HCT116 (cell line): Measurements from ENCODE around the gene RPL29.

Source experiments
- EZH2phosphoT487 ChIP-seq: fragments of 200-600 bp; IDR thresholded peaks from 2 replicates; pipeline ENCODE4 v1.6.1; 2018; ENCODE audit warnings: antibody characterized with exemption, borderline replicate concordance
- ZFX ChIP-seq: fragments of 450-650 bp; IDR thresholded peaks from 2 replicates; pipeline ENCODE4 v1.6.1; 2017

DNA sequence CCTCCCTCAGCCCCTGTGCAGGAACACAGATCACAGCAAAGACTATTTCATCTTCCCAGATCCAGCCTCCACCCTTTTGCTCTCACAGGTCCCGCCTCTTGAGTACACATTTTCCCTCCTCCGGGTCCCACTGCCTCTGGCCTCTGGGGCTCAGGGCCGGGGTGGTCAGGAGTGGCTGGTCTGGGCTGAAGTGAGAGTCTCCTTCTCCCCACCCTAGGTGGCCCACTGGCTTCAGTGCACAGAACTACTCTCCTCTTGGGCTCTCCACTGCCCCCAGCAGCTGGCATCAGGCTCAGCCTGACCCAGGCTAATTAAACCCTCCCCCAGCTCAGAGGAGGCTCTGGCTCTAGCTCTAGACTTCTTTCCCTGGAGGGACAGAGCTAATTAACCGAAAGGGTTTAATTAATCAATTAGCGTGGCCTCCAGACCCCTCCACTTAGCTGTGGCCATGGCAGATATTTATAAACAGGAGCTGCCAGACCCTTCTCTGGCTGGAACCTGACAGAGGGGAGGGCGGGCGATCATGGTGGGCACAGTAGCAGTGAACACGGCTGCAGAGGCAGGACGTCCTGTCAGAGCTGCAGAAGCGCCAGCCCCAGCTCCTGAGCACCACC is 45.5 kb upstream of the RPL29 start:
- TF ChIP-seq ZFX (no peak), EZH2phosphoT487 (no peak)
